DMS53 treated with DMSO at 0.1 percent for 48 hours (cell line): Measurements from ENCODE around the gene PIEZO1.
"Not testable (repeated sequence)": the region's sequence is repeated elsewhere in the genome, so short reads cannot be mapped to it uniquely, and the experiment has no call there.

Experiments used
- DNase-seq: peaks from one replicate; lab custom pipeline; 2025; ENCODE audit not compliant: unreplicated experiment; lab: John Stamatoyannopoulos, UW

The PIEZO1 gene

DNA sequence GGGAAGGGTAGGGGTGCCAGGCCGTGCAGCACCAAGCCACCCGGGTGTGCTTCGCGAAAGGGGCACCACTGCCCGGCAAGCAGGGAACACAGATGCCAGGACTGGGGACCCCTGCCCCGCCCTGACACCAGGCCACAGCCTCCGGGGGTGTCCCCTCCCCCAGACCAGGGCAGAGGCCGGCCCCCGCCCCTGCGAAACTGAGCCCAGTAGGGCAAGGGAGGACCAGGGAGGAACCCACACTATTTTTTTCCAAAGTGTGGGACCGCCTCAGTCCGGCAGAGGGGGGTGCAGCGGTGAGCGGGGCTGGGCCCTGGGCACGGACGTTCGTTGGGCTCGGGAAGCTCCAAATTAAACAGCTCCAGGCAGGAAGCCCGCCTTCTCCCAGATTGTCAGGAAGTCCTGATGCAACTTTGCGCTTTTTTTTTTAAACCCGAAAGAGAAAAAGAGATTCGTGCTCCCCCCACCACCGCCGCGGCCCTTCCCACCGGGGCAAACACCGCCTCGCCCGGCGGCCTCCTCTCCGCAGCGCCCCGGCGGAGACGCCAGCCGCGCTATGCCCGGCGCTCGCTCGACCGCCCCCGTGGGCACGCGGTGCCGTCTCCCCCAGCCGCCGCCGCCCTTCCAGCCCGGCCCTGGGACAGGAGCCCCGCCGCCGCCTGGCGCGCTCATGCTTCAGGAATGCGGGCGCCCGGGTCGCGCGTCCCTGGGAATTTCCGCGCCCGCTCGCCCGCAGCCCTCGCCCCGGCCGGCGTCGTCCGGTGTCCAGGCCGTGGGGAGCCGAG, 755 bp downstream of the PIEZO1 start:
- no peak for DNase-seq

DNA sequence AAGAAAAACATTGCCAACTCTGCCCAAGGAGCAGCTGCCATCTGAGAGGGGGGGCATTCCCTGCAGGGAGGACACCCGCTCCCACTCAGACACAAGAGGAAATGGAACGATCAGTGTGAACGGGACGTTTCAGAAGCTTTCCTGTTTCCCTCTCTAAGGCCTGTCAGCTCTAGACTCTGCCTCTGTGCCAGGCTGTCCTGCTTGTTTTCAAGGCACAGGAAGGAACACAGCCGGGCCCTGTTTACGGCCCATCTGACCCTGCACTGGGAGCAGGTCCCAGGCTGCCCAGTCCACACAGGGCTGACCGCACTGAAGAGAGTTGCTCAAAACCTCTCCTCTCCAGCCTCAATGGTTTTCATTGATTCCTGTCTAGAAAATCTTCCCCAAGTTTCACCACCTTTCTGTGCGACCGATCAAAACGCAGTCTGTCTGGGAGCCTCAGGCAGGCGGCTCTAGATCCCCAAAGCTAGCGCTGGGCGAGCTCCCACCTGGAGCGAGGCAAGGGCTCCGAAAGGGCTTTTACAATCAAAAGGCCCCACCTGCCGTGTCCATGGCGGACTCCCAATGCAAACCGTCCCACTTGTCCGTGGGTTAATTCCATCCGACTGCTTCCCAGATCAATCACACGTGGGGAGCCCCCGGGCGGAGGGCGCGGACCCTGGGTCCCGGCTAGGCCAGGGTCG, 1.5 kb downstream of the PIEZO1 start:
- DNase-seq, result no peak

DNA sequence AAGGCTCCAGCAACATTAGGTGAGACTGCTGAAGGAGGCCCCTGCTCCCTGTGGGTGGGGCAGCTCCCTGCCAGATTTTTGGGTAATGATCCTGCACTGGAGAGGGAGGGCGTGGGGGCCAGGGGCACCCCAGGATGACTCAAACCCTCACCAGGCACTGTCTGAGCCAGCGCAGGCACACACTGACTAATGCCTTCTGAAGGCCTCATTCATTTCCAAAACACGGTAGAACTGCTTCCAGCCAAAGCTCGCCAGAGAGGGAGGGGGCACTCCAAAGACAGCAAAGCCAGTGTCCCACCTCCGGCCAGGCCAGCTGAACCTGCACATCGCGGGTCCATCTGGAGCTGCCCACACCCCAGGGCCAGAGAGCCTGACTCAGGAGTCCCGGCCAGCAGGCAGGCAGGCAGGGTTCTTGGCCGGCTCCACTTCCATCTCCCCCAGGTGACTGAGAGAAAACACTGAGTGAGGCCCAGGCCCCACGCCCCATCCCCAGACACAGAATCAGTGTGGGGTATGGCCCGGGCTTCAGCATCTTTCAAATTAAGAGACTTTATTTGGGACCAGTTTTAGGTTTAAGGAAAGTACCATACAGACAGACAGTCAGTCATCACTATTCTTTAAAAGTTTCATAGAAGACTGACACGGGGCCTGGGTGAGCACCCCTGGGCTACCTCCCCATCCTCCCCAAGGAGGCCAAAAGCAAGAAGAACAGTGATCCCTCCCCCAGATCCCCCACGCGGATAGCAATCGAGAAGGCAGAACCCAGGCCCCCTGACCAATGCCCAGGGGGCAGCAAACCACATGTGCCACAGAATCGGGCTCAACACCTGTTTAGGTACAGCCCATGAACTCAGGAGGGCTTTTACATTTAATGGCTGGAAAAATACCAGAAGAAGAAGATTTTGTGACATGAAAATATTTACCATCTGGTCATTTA, 2.3 kb downstream of the PIEZO1 start:
- DNase-seq, result no peak

DNA sequence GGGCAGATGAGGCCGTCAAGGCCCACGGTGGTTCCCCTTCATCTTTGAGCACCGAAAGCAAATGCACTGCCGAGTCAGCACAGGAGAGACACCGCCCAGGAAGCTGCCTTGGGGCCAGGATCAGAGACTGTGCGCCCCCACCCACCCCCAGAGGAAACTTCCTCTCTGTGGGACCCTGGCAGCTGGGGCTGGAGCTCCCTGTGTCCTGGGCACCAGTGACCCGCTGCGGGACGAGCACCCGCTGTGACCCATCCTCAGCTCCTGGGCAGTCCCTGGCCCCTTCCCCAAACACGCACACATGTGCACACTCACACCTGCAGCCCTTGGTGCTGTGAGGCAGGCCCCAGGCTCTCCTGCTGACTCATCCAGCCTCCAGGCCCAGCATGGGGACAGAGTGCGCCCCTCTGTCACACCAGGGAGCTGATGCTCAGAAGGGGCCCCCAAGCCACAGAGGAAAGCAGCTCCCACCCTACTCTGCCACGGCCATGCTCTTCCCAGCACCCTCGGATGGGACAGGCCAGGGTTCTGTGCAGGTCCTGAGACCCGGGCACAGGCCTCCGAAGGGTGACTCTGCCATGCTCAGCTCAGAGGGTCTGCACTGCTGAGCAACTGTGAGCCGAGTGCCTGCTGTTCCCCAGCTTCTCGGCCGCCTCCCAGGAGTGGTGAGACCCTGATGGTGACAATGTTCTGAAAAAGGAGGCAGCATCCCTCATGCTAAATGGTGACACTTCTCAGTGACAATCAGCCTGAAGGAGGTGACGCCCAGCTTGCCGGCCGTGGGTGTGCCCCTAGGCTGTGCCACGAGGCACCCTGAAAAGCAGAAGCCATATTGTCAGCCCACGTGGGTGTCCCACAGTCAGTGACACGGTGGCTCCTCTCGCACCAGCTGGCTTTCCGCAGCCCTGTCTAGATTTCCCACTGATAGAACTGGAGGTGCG, 3.6 kb downstream of the PIEZO1 start:
- no peak for DNase-seq

DNA sequence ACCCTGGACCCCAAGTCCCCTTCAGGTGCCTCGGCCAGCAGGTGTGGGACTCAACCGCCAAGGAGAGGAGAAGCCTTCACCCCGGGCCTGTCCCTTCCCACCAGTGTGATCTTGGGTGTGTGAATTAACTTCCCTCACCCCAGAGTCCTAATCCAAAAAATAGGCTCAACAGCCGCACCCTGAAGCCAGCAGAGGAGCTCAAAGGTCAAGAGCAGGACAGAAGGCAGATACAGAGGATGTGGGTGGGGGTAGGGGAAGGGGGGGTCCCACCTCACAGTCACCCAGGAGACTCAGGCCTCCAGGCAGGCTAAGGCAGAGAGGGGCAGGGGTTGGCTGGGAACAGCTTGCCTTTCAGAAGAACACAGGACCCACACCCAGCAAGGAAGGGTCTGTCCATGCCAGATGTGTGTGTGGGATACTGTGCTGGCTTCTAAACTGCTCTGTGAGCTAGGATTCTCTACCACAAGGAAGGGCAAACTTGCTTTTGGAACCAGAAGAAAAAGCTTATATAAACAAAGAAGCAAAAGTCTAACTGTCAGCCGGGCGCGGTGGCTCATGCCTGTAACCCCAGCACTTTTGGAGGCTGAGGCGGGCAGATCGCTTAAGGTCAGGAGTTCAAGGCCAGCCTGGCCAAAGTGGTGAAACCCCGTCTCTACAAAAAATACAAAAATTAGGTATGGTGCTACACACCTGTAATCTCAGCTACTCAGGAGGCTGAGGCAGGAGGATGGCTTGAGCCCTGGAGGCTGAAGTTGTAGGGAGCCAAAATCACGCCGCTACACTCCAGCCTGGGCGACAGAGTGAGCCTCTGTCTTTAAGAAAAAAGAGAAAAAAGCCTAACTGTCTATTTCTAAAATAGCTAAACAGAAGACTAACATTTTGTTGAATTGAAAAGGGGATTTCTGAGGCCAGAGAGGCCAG, 4.6 kb downstream of the PIEZO1 start:
- no peak for DNase-seq

DNA sequence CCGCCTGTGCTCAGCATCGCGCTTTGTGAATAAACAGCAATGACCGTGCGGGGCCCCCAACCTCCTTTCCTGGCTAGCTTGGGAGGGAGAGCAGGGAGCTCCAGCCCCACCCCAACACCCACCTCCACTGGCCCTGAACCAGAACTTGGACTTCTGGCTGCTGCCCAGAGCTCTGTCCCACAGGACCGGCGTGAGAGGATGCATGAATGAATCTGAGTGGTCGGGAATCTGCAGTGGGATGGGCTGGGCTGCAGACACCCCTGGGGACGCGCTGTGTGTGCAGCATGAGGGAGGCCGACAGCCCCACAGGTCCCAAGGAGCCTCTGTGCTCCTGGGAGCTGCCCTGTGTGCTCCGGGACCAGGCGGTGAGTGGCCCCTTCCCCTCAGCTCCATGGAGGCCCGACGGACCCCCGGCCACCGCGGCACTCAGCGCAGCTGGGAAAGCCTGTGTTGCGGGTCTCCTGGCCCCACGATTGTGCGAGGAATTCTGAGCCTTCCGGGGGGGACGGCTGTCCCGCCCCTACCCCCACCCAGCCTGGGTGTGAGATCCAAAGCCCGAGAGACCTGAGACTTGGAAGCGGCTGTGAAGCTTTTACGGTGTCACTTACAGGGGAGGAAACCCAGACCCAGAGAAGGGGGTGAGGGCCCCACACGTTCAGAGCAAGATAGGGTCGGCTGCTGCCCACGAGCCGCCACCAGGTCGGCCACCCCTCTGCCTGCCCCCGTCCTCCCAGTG, 5.4 kb downstream of the PIEZO1 start:
- DNase-seq, result no peak

DNA sequence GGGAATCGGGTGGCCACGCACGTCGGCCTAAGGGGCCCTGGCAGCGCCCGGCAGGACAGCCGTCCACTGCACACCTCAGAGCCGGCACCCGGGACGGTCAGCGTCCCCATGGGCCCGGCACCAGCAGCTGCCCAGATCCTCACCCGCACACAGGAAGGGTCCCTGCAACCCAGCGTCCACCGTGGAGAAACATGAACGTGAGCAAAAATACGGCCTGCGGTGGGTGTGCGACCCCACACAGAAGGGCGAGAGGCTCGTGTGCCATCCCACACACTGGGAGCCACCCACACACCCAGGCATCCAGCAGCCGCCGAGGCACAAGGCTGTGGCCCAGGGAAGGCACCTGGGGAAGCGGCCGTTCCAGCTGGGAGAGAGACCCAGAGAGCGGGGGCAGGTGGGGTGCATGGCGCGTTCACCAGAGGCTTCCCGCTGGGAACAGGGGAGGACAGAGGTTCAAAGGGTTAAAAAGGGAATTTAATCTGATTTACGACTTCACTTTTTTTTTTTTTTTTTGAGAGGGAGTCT, 6.4 kb downstream of the PIEZO1 start:
- no peak for DNase-seq

DNA sequence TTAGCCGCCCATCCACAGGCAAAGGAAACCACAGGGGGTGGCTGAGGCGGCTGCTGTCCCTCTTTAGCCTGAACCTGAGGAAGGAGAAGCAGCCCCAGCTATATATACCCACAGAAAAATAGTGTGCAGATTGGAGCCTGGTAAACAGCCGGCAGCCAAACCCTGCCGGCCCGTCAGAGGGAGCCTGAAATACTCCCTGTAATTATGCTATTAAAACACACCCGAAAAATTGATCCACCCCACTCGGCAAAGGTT, 6.8 kb downstream of the PIEZO1 start:
- no peak for DNase-seq

DNA sequence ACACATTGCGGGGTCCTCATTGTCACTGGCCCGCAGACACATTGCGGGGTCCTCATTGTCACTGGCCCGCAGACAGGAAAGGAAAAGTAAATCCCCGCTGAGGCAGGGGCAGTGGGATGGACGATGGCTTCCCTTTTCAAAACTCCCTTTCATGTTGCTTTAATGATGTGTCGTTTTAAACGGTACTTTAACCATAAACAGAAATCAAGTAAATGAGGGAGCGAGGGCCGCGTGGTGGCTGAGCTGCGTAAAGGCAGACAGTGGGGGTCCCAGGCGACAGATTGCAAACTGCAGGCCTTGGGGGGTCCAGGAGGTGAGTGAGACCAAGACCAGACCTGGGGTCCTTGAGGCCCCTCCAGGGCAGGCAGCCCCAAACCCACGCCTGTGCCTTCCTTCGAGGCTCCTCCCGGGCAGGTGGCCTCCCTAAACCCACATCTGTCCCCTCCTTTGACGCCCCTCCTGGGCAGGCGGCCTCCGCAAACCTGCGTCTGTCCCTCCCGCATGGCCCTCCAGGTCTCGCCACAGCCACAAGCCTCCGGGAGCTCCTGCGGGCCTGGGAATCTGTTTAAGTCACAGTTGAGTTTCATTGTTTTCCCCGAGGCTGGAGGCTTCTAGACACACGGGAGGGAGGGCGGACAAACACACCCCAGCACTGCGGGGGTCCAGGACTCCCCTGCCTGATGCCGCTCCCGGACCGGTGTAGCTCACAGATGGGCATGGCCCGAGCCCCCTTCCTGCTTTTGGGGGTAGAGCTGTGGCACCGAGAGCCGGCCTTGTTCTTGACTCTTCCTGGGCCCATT, 7.3 kb downstream of the PIEZO1 start:
- no peak for DNase-seq

DNA sequence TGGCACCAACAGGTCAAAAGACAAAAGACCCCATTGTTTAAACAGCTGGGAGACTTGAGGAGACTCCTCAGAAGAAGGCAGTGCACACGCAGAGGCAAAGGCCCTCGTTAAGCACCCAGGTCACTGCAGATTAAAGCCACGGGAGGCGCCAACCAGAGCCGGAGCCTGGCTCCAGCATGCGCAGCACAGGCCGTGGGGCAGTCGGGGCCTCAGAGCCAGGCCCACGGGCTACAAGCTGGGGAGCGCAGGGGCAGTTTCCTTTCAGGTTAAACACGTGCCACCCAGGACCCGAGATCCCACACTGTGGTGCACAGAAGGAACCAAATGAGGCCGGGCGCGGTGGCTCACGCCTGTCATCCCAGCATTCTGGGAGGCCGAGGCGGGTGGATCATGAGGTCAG, 9.2 kb downstream of the PIEZO1 start:
- no peak for DNase-seq

DNA sequence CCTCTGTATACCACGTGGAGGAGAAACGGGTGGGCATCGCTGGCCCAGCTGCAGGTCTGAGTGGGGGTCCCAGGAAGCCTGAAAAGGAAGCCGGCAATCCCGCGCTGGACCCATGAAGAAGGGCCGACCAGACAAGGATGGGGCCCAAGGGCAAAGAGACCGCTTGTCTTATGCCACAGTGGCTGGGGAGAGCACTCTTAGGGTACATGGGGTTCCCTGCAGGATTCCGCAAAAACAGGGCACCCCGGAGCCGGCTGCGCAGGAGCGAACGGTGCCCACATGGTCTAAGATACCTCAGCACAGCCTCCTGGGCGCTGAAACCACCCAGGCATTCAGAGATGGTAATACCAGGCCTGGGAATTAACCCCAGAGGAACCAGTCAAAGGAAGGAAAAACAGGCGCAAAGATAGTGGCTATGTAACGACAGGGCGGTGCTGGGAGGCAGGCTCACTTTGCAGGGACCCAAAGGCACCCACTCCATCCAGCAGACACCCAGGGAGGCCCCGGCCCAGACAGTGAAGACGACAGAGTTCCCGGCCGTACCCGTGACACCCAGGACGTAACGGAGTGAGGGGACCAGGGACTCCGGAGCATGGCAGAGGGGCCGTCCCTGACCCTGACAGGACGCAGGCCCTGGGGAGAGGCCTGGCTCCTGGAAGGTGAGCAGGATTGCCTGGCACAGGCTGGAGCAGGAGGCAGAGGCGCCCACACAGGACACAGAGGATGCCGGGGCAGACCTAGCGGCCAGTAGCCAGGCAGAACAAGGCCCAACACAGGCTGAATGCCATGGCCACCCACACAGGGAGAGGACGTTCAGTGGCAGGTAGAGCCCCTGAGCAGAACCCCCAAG, 10.3 kb downstream of the PIEZO1 start:
- no peak for DNase-seq

DNA sequence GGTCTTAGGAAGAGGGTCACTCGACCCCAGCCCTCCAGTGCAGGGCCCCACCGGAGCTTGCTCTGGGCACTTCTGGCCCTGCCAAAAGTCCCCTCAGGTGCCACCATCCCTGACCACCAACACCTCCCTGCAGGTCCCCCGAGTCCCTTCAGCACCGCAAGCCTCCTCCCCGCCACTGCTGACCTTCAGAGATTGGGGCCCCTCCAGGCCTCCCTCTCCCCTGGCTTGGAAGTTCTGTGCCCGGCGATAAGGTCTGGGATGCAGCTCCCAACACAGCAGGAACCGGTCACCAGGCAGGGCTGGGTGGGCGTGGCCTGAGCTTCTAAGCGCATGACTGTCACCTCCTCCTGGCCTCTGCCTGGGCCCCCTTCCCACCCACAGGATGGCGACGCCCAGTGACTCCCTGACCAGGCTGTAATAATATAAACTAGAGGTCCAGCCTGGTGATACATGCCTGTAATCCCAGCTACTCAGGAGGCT, 11.2 kb downstream of the PIEZO1 start:
- no peak for DNase-seq

DNA sequence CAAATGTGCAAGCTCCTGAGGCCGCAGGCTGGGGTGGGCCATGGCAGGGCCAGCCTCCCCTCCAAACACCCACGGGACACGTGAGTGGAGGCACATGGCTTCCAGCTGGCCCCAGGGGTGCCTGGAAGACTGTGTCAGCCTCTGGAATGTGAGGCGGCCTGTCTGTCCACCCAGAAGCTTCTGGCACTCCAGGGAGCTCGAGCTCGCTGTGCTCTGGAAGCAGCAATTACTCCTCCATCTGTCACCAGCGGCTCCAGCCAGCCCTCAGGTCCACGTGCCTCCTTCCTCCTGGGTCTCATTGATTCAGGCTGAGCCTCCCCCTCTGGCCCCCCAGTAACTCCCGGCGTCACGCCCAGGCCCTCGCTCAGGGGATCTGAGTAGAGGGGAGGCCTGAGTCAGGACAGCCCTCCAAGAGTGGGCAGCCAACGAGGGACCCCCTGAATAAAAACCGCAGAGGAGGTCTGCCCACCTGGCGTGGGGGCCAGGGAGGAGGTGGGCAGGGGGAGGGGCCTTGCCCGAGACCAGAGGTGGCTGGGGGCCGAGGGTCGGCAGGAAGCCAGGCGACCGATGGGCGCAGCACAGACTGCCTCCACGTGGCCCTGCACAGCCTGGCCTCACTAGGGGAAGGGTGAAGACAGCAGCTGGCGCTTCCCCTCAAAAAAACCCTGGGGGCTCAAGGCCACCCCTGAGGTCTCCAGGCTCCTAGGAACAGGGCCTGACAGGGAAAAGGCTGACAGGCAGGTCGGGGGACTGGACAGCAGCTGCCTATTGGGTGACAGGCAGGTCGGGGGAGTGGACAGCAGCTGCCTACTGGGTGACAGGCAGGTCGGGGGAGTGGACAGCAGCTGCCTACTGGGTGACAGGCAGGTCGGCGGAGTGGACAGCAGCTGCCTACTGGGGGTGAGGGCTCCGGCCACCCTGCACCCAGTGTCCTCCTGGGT, 11.9 kb downstream of the PIEZO1 start:
- DNase-seq, result no peak

DNA sequence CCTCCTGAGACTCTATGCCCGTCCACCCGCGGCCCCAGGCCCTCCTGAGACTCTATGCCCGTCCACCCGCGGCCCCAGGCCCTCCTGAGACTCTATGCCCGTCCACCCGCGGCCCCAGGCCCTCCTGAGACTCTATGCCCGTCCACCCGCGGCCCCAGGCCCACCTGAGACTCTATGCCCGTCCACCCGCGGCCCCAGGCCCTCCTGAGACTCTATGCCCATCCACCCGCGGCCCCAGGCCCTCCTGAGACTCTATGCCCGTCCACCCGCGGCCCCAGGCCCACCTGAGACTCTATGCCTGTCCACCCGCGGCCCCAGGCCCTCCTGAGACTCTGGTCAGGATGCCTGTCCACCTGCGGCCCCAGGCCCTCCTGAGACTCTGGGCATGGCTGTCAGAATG, 13.2 kb downstream of the PIEZO1 start:
- DNase-seq, result not testable (repeated sequence)

DNA sequence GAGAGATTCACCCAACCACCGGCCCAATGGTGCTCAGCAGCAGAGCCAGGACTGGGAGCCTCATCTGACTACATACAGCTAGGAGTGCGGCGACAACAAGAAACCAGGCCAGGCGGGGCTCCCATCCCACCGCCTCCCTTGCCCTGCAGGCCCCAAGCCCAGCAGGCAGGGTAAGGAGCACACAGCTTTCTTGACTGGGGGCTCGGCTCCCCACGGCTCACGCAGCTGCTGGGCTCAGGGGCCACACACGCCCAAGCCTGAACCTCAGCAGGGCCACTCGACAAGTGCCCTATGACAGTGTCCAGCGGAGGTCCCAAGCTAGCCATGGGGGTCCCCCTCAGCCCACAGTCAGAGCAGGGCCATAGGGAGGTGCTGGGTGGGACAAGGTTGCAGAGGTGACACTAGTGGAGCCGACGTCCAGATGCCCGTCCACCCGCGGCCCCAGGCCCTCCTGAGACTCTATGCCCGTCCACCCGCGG, 13.7 kb downstream of the PIEZO1 start:
- no peak for DNase-seq
